Mucosa of descending colon (tissue), 3 donors: ENCODE results near the gene TOE1. TPM values are rescaled to one million over a fixed set of nuclear protein-coding genes. Genes with fewer than 3 reads are reported as not detected.

Source experiments
- ATAC-seq: fragments of 200-7000 bp; cut with Tn5 transposase; one replicate; pipeline ENCODE4 v1.9.1; 2020; ENCODE audit warnings: mild to moderate bottlenecking, moderate library complexity
- DNase-seq, 3 donors: peaks; one replicate each; pipeline ENCODE4 v3.0.0-alpha.2; 2020
- H3K36me3 ChIP-seq: fragments of 200-600 bp; one replicate; pipeline ENCODE4 v1.8.0; 2021; ENCODE audit warnings: low read depth, mild to moderate bottlenecking
- H3K4me1 ChIP-seq: fragments of 200-600 bp; one replicate; pipeline ENCODE4 v1.8.0; 2021; ENCODE audit warnings: low read depth, mild to moderate bottlenecking
- H3K4me3 ChIP-seq: fragments of 200-600 bp; one replicate; pipeline ENCODE4 v1.8.0; 2021; ENCODE audit warnings: mild to moderate bottlenecking
- H3K9me3 ChIP-seq: fragments of 200-600 bp; one replicate; pipeline ENCODE4 v1.8.0; 2021; ENCODE audit warnings: mild to moderate bottlenecking
- CTCF ChIP-seq: fragments of 200-600 bp; IDR thresholded peaks from one replicate; pipeline ENCODE4 v1.8.0; 2022; ENCODE audit warnings: antibody characterized with exemption, mild to moderate bottlenecking
- intact Hi-C, 2 donors: fragments of 100-400 bp; cut with DNase I in 1 of 2; cut with micrococcal nuclease in 1 of 2; formaldehyde crosslinking; loops; one replicate each; pipeline versions ENCODE4 v1.11.0 to v1.11.1; 2022; cut with DNase I, micrococcal nuclease
- total RNA-seq, 3 donors: library from RNA; stranded (reverse); fragmentation: NEBNext Ultra II Directional in 2 of 3; extraction: Animal tissue kit (Norgen Biotek cat#: 25700) in 2 of 3; gene quantifications; one replicate each; pipeline versions ENCODE4 v1.2.1 to v1.2.4, GENCODE V29; 2021 to 2023
- donor health status: DM: no; HTN: no; CAD: no; lungs with moderate emphysema.
- donor health status: DM: no; HTN: no; CAD: no.
- donor health status: DM: no; HTN: yes; CAD: no.

The TOE1 gene
- total RNA-seq, 3 donors from 2014 or later, result 11.1 to 18.7 (median 12.9) TPM

DNA sequence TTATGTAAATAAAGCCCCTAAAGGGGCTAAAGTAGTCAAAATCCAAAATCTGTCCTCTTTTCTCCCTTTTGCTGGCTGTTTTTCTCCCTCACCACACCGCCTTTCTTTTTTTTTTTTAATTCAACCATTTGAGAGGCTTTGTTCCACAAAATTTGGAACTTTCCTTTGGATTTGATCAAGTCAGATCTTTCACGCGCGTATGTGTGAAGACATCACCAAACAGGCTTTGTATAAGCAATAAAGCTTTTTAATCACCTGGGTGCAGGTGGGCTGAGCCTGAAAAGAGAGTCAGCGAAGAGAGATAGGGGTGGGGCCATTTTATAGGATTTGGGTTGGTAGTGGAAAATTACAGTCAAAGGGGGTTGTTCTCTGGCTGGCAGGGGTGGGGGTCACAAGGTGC is 18.5 kb upstream of the TOE1 start:
- no peaks in the 10 kb centered on the region for H3K9me3 ChIP-seq
- peaks cover 7% of the 10 kb centered on the region for H3K4me1 ChIP-seq
- H3K4me3 ChIP-seq, result no peak overlapping the region
- DNase-seq, result no peak
- no peak for ATAC-seq
- TF ChIP-seq CTCF, result no peak
- intact Hi-C loops, result no loop called here
- H3K36me3 ChIP-seq, result no peaks in the 10 kb centered on the region

DNA sequence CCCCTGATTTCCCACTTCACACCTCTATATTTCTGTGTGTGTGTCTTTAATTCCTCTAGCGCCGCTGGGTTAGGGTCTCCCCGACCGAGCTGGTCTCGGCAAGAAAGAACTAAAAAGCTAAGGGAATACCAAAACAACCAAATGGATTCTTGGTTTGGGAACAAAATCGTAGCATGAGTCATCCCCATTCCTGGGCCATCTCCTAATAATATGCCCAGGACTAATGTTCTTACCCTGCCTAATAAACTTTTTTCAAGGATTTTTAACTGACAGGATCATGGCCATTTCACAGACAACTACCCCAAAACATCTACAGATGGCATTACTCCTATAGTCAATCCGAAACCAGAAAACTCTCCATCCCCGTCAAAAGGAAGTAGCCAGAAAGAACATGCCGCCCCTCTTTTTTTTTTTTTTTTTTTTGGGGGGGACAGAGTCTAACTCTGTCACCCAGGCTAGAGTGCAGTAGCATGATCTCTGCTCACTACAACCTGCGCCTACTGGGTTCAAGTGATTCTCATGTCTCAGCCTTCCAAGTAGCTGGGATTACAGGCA is 17.4 kb upstream of the TOE1 start:
- ATAC-seq (no peak), DNase-seq (no peak)
- H3K9me3 ChIP-seq, result no peaks in the 10 kb centered on the region
- H3K4me3 ChIP-seq, result no peak overlapping the region
- intact Hi-C loops, result no loop called here
- TF ChIP-seq CTCF, result no peak
- H3K36me3 ChIP-seq, result no peaks in the 10 kb centered on the region
- H3K4me1 ChIP-seq, result peaks cover 14% of the 10 kb centered on the region

DNA sequence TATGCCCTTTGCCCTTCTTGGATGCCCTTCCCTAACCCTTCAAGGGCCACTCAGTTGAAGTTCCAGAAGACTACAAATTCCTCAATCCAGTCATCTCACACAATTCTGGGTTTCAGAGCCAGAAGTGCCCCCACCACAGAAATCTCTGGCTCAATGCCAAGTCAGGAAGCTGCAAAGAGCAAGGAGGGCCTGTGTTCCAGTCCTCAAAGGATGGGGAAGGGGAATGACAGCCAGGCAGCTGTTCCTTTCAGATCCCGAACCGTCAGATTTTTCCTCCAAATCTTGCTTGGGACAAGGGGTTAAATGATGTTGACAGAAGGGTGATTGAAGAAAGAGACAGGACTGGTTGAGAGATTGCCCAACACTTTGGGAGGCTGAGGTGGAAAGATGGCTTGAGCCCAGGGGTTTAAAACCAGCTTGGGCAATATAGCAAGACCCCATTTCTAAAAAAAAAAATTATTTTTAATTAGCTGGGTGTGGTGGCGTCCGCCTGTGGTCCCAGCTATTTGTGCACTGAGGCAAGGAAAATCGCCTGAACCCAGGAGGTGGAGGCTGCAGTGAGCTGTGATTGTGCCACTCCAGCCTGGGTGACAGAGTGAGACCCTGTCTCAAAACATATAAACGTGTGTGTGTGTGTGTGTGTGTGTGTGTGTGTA is 14.0 kb upstream of the TOE1 start:
- no peak overlapping the region for H3K4me3 ChIP-seq
- intact Hi-C loops, result no loop called here
- no peak for DNase-seq
- TF ChIP-seq CTCF, result no peak
- peaks cover 23% of the 10 kb centered on the region for H3K4me1 ChIP-seq
- H3K9me3 ChIP-seq, result no peaks in the 10 kb centered on the region
- H3K36me3 ChIP-seq, result no peaks in the 10 kb centered on the region
- no peak for ATAC-seq

GRCh38 chr1:45326627-45327623 is 13.0 kb upstream of the TOE1 start, which contains the start of gene HPDL:
Gene HPDL, plus strand, starts transcription at chr1:45326895. Its CDS starts 254 bp downstream, at chr1:45327149.
- no peaks in the 10 kb centered on the region for H3K36me3 ChIP-seq
- DNase-seq (peak; percentile 81 to 83 (median 82)), ATAC-seq (peak; percentile 83)
- no peak for TF ChIP-seq CTCF
- no peaks in the 10 kb centered on the region for H3K9me3 ChIP-seq
- H3K4me1 ChIP-seq, result peaks cover 23% of the 10 kb centered on the region
- intact Hi-C loops, result no loop called here
- H3K4me3 ChIP-seq, result peak within 1 kb of the TSS; percentile 24

DNA sequence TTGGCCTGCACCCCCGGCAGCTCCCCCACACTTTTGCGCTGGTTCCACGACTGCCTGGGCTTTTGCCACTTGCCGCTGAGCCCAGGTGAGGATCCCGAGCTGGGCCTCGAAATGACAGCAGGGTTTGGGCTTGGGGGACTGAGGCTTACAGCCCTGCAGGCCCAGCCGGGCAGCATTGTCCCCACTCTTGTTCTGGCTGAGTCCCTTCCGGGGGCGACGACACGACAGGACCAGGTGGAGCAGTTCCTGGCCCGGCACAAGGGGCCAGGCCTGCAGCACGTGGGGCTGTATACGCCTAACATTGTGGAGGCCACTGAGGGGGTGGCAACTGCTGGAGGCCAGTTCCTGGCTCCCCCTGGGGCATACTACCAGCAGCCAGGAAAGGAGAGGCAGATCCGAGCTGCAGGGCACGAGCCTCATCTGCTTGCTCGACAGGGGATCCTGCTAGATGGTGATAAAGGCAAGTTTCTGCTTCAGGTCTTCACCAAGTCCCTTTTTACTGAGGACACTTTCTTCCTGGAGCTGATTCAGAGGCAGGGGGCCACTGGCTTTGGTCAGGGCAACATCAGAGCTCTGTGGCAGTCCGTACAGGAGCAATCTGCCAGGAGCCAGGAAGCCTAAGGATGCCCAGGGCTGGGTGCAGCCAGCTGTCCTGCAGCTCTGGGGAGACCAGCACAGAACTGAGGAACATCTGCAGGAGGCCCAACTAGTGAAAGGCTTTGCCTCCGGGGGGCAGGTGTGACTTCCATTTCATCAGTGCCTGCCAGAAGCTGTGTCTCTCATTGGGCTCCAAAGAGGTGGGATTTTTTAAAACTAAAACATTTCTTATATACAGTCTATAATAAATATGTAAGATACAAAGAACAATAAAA is 12.1 kb upstream of the TOE1 start:
- intact Hi-C loops, result no loop called here
- Histone ChIP-seq H3K4me1 (peaks cover 23% of the 10 kb centered on the region), H3K4me3 (no peak overlapping the region), H3K36me3 (no peaks in the 10 kb centered on the region), H3K9me3 (no peaks in the 10 kb centered on the region)
- DNase-seq (peak in 1 of 3 donors; percentile 52), ATAC-seq (peak; percentile 42)
- no peak for TF ChIP-seq CTCF
